CD4-positive, alpha-beta T cell treated with Interferon gamma for 1 hour (primary cell): ENCODE results near the gene GCFC2.
"Not testable (repeated sequence)": the region's sequence is repeated elsewhere in the genome, so short reads cannot be mapped to it uniquely, and the experiment has no call there.

ENCODE experiments used
- DNase-seq: peaks from one replicate; pipeline ENCODE4 v3.0.0-alpha.2; 2020

GCFC2 gene

GRCh38 chr2:75710577-75711253 is at the start of gene GCFC2:
Gene GCFC2 (minus strand): TSS chr2:75710915. CDS start chr2:75710855, 60 bp downstream.
- DNase-seq = peak; percentile 85

DNA sequence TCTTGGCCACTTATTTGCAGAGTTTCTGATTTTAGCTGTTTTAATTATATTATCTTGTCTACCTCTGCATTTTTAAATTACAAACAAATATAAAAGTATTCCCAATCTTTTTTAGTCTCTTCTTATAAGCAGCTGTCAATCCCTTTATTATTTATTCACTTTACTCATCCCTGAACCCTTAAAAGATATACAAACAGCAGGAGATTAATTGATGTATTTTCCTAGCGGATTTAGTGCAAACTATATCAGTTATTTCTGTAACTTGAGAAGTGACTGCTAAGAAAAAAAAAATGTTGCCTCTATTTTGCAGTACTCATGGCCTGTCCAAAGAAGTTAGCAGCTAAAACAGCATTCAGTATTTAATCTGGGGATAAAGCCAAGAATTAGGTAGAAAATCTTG is 42.1 kb upstream of the GCFC2 start:
- DNase-seq = no peak

GRCh38 chr2:75751824-75752468 is 41.2 kb upstream of the GCFC2 start:
- no peak for DNase-seq

GRCh38 chr2:75751360-75751759 is 40.6 kb upstream of the GCFC2 start:
- DNase-seq = no peak

DNA sequence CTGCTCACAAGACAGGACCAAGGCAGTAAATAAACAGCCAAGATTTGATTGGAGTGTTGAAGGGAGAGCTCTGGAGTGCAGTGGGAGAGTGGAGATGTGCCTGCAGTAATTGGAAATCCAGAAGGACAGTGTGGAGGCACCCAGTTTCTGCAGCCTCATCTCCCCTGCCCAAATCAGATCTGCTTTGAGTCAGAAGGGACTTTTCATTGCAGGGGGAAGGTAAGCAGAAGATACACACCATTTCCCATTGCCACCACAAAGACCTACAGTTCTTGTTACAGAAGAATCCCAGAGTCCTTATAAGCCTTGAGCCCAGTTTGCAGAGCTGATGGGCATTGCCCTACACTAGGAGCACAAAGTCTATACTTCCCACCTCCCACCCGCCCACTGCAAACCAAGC is 27.2 kb upstream of the GCFC2 start:
- DNase-seq = no peak

DNA sequence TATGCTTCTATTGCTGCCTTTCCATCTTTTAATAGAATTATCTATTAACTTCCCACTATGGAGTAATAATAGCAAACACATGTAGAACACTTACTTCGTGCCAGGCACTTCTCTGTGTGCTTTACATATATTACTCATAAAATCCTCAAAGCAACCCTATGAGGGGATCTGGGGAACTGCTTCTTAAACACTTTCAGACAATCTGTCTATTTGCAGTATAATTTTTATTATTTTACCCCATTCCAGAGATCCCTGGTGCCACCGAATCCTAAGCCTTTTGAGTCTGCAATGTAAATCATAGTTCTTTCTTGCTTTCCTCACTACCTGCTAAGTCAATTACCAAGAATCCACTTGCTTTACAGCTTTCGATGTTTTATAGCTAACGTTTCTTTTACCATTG is 25.6 kb upstream of the GCFC2 start:
- DNase-seq = no peak

- DNase-seq = no peak
These were observed 19.1 kb upstream of the GCFC2 start for GRCh38 chr2:75729861-75730260.

DNA sequence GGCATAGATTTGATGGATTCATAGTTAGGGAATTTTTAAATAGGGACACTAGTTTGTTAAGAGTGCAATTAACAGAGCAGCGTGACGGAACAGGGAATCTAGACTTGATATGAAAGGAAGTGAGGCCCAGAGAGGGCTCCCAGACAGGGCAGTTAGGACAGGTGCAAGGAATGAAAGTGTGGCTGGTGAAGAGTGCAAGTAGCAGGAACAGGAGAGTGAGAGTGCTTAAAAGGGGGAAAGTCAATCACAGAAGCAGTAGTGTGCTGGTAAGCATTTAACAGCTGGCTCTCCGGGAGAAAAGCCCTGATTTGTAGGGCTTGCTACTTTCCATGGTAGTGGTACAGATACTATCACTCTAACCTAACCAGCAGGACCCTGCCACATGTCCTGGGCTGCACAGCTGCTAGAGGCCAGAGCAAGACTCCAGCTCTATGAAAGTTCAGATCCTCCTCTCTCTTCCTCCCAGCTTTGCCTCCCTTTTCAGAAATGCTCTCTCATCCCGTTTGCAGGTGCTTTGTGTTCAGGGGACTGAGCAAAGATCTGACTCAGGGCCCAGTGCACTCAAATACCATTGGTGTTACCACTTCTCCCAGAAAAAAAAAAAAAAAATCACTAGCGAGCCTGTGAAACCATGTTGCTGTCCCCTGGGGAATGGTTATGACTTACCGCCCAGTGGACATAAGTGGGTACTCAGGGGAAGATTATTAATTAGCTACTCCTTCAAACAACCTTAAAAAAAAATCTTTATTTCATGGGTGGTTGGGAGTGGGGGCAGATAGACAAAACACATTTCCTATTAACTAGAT is 18.1 kb upstream of the GCFC2 start:
- no peak for DNase-seq

DNA sequence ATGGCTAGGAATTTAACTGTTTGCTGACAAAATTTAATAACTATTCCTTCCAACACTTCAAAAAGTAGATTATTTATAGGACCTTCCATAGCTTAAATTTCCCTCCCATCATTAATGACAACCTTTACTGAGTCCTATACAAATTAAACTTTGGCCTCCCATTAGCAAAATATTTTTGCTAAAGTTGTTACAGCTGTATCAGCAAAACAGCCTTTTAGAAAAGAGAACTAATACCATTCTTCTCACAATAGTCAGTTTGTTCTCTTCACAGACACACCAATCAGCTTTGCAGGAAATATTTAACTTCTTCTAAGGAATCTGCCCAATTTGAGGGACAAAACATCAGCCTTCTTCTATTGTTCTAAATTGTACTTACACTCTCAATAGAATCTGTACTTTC is 12.0 kb upstream of the GCFC2 start:
- no peak for DNase-seq

DNA sequence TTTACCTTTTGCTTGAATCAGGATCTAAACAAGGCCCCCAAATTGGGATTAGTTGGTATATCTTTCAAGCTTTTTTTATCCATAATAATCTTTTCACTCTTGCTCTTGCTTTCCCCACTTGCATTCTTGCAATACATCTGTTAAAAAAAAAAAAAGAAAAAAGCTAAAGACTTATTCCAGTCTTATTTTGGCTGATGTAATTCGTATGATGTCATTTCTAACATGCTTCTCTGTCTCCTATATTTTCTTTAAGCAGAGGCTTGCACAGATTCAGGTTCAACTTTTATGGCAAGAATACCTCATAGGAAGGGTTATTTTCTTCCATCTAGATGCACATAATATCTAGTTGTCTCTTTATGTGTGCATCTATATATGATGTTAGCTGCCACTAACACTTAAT is 9.8 kb upstream of the GCFC2 start:
- no peak for DNase-seq

GRCh38 chr2:75719616-75720015 is 8.9 kb upstream of the GCFC2 start:
- no peak for DNase-seq

DNA sequence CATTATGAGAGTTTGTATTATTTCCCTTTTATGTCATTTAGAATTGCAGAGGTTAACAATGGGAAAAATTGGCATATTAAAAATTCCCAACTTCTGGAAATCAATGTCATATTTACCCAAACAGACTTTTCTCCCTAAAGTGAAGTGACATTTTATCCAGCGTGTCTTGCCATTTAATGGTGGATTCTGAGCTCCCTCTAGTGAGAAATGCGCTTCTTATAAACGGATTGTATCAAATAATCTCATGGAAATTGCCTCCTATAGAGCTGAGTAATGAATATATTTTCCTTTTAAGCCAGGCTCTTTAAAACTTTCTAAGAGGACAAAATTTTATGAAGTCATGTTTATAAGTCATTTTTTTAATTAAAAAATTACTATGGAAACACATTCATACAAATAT is 5.7 kb upstream of the GCFC2 start:
- DNase-seq = no peak

DNA sequence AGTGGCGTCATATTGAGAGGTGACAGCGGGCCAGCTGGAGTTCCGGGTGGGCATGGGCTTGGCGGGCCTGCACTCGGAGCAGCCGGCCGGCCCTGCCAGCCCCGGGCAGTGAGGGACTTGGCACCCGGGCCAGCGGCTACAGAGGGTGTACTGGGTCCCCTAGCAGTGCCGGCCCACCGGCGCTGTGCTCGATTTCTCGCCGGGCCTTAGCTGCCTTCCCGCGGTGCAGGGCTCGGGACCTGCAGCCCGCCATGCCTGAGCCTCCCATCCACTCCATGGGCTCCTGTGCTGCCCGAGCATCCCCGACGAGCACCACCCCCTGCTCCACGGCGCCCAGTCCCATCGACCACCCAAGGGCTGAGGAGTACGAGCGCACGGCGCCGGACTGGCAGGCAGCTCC is 875 bp upstream of the GCFC2 start:
- not testable (repeated sequence) for DNase-seq

DNA sequence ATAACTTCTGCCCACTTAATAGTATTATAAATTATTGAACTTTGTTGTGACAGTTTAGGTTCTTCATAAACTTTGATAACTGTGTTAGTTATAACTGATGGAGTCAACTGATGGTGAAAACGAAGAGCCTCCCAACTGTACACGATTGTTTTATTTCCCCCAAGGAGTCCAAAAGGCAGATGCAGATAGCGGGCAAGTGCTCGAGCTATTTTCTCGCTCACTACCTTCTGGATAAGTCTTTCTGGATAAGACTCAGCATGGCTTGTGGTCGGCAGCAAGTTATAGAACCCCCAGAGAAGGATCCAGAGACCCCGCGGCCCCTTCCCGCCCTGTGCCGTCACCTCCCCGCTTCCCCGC is 517 bp downstream of the GCFC2 start:
- DNase-seq = no peak

DNA sequence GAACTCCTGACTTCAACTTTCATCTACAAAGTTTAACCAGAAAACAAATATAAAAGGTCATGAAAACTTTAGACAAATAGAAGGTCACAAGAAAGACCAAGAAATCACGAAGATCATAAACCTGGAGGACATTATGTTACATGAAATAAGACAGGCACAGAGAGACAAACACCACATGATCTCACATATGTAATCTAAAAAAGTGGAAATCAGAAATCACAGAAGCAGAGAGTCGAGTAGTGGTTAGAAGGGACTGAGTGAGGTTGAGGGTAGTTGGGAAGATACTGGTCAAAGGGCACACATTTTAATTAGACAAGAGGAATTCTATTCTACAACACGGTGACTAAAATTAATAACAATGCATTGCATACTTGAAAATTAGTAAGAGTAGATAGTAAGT is 1.4 kb downstream of the GCFC2 start:
- DNase-seq = no peak

DNA sequence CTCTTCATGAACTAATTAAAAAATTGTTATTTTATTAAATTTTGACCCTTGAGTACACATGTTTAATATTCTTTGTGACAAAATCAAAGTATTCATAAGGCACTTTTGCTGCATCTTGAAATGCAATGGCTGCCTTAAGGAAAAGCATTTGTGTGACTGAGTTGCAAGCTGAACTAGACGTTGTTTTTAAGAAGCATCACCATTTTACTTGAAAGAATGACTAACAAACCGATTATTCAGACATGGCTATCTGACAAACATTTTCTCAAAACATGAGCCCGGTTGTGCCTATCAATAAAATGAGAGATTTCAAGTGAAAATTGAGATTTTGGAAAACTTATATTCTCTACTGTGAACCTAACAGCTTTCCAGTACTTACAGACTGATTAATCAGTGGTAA is 2.8 kb downstream of the GCFC2 start:
- DNase-seq = no peak

DNA sequence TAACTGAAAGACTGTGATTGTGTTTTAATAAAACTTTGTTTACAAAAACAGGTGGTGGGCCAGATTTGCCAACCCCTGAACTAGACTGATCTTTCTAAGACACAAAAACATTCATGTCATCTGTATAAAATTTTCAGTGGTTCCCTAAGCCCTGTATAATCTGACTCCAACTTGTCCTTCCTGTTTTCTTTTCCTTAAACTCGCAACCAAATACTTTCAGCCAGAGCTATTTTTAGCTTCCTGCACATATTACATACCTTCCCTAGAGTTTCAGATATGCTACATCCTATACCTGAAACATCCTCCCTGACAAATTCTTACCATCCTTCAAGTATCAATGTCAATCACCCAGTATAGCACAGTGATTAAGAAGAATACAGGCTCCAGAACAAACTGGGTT is 4.8 kb downstream of the GCFC2 start:
- DNase-seq = no peak

- no peak for DNase-seq
These were observed 7.0 kb downstream of the GCFC2 start for GRCh38 chr2:75703589-75704287.

DNA sequence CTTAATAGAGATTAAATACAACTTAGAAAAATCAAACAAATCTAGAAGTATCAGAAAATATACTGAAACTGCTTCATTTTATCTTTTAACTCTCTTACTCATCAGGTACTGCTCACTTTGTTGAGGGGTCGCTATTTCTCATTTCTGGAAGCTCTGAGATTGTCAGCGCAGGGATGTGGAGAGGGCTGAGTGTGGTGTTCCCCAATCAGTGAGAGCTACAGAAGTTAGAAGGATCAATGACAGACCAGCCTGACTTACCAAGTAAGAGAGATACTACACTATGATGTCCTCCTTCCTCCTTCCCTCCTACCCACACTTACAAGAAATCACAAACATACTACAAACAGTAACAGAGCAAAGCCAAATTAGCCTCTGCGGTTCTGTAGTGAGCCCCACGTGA is 8.1 kb downstream of the GCFC2 start:
- DNase-seq = no peak

GRCh38 chr2:75698918-75699317 is 11.8 kb downstream of the GCFC2 start:
- no peak for DNase-seq

DNA sequence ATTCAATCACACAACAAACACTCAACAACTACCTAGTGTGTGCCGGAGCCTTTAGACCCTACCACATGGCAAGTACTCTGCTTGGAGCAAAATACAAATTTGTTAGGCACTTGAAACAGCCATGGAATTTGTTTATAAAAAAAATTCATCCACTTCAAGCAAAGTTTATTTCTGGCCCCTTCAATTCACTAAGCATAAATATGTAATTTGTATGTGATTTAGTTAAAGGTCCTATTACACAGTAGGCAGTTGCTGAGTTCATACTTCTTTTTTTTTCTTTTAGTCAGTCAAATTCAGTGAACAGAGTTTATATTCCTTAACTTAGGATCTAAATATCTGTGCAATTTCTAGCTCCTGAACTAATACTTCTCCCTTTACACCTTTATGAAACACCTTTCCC is 22.5 kb downstream of the GCFC2 start:
- DNase-seq = no peak

GRCh38 chr2:75683430-75683829 is 27.3 kb downstream of the GCFC2 start:
- DNase-seq = not testable (repeated sequence)

DNA sequence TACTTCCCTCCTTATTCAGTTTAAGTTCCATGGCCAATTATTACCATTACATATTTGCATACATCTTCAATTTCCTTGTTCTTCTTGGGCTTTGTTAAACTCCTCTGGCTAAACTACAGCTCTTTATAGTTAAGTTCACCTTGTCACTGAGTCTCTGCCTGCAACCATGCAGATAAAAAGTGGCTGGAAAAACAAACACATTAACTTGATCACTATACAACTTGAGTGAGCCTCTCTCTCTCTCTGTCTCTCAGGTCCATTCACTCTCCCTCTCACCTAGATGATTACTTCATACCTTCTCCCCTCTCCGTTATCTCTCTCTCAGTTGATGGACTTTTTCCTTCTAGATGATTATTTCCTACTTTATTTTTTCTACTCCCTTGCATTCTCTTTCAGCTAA is 30.3 kb downstream of the GCFC2 start:
- no peak for DNase-seq

GRCh38 chr2:75679556-75679955 is 31.2 kb downstream of the GCFC2 start:
- DNase-seq = no peak
